ENCODE data around the gene DIAPH1.

DIAPH1 gene

GRCh38 chr5:141485321-141486055 lies 133.3 kb downstream of the DIAPH1 start:
- Histone ChIP-seq H3K4me1 (ENCODE audit: control insufficient read depth, insufficient read depth, low read length) (peaks cover 34% of the 10 kb centered on the region), H3K4me3 (ENCODE audit: insufficient read depth, low read depth, low read length) (peak overlapping the region; percentile 57), H3K36me3 (ENCODE audit: control insufficient read depth, insufficient read depth, low read length) (peaks cover 26% of the 10 kb centered on the region), H3K27ac (ENCODE audit: insufficient read depth, low read depth, low read length, poor library complexity, severe bottlenecking) (peak overlapping the region; percentile 88), H3K27me3 (ENCODE audit: control insufficient read depth, insufficient read depth, low read length, poor library complexity, severe bottlenecking) (no peaks in the 10 kb centered on the region), H3K9me3 (ENCODE audit: control insufficient read depth, low read length) (no peaks in the 10 kb centered on the region)
- 50 to 53% methylated on average over 38 of the region's 38 CpGs for WGBS, 2 experiments

- 2 to 6% methylated on average over 35 of the region's 39 CpGs for WGBS, 2 experiments
- H3K9me3 ChIP-seq (ENCODE audit: control insufficient read depth, low read length), result no peaks in the 10 kb centered on the region
- peak within 1 kb of the TSS; percentile 88 for H3K27ac ChIP-seq (ENCODE audit: insufficient read depth, low read depth, low read length, poor library complexity, severe bottlenecking)
- H3K36me3 ChIP-seq (ENCODE audit: control insufficient read depth, insufficient read depth, low read length), result peaks cover 21% of the 10 kb centered on the region
- H3K4me1 ChIP-seq (ENCODE audit: control insufficient read depth, insufficient read depth, low read length), result peaks cover 34% of the 10 kb centered on the region
- H3K4me3 ChIP-seq (ENCODE audit: insufficient read depth, low read depth, low read length), result peak within 1 kb of the TSS; percentile 57
- no peaks in the 10 kb centered on the region for H3K27me3 ChIP-seq (ENCODE audit: control insufficient read depth, insufficient read depth, low read length, poor library complexity, severe bottlenecking)
Observed at GRCh38 chr5:141484641-141485311, 134.0 kb downstream of the DIAPH1 start, which contains the start of gene PCDHGC4. Gene PCDHGC4 (plus strand): TSS chr5:141485030. CDS start chr5:141485174, 144 bp downstream.

- 7 to 13% methylated on average over 4 of the region's 4 CpGs for WGBS, 2 experiments
- Histone ChIP-seq H3K27me3 (ENCODE audit: control insufficient read depth, insufficient read depth, low read length, poor library complexity, severe bottlenecking) (no peaks in the 10 kb centered on the region), H3K9me3 (ENCODE audit: control insufficient read depth, low read length) (no peaks in the 10 kb centered on the region), H3K4me3 (ENCODE audit: insufficient read depth, low read depth, low read length) (peak overlapping the region; percentile 57), H3K4me1 (ENCODE audit: control insufficient read depth, insufficient read depth, low read length) (peaks cover 34% of the 10 kb centered on the region), H3K27ac (ENCODE audit: insufficient read depth, low read depth, low read length, poor library complexity, severe bottlenecking) (peak overlapping the region; percentile 88), H3K36me3 (ENCODE audit: control insufficient read depth, insufficient read depth, low read length) (peaks cover 19% of the 10 kb centered on the region)
Observed at GRCh38 chr5:141484310-141484640, 134.5 kb downstream of the DIAPH1 start.

- H3K9me3 ChIP-seq (ENCODE audit: control insufficient read depth, low read length), result no peaks in the 10 kb centered on the region
- 5% methylated on average over 3 of the region's 3 CpGs for WGBS, 2 experiments
- H3K4me1 ChIP-seq (ENCODE audit: control insufficient read depth, insufficient read depth, low read length), result peaks cover 36% of the 10 kb centered on the region
- peak overlapping the region; percentile 88 for H3K27ac ChIP-seq (ENCODE audit: insufficient read depth, low read depth, low read length, poor library complexity, severe bottlenecking)
- H3K36me3 ChIP-seq (ENCODE audit: control insufficient read depth, insufficient read depth, low read length), result peaks cover 15% of the 10 kb centered on the region
- peak overlapping the region; percentile 57 for H3K4me3 ChIP-seq (ENCODE audit: insufficient read depth, low read depth, low read length)
- no peaks in the 10 kb centered on the region for H3K27me3 ChIP-seq (ENCODE audit: control insufficient read depth, insufficient read depth, low read length, poor library complexity, severe bottlenecking)
Observed at GRCh38 chr5:141483902-141484301, 134.9 kb downstream of the DIAPH1 start.

GRCh38 chr5:141479776-141480175 lies 139.0 kb downstream of the DIAPH1 start:
- no peak overlapping the region for H3K27ac ChIP-seq (ENCODE audit: insufficient read depth, low read depth, low read length, poor library complexity, severe bottlenecking)
- no peak overlapping the region for H3K4me3 ChIP-seq (ENCODE audit: insufficient read depth, low read depth, low read length)
- no peaks in the 10 kb centered on the region for H3K36me3 ChIP-seq (ENCODE audit: control insufficient read depth, insufficient read depth, low read length)
- no peaks in the 10 kb centered on the region for H3K27me3 ChIP-seq (ENCODE audit: control insufficient read depth, insufficient read depth, low read length, poor library complexity, severe bottlenecking)
- peaks cover 19% of the 10 kb centered on the region for H3K4me1 ChIP-seq (ENCODE audit: control insufficient read depth, insufficient read depth, low read length)
- H3K9me3 ChIP-seq (ENCODE audit: control insufficient read depth, low read length), result no peaks in the 10 kb centered on the region

- no peak overlapping the region for H3K4me3 ChIP-seq (ENCODE audit: insufficient read depth, low read depth, low read length)
- no peaks in the 10 kb centered on the region for H3K36me3 ChIP-seq (ENCODE audit: control insufficient read depth, insufficient read depth, low read length)
Observed at GRCh38 chr5:141478321-141478945, 140.4 kb downstream of the DIAPH1 start.

GRCh38 chr5:141477815-141478214 lies 141.0 kb downstream of the DIAPH1 start:
- H3K27ac ChIP-seq (ENCODE audit: insufficient read depth, low read depth, low read length, poor library complexity, severe bottlenecking), result no peak overlapping the region
- no peaks in the 10 kb centered on the region for H3K36me3 ChIP-seq (ENCODE audit: control insufficient read depth, insufficient read depth, low read length)
- WGBS, 2 experiments, result 90 to 94% methylated on average over 13 of the region's 13 CpGs
- no peaks in the 10 kb centered on the region for H3K27me3 ChIP-seq (ENCODE audit: control insufficient read depth, insufficient read depth, low read length, poor library complexity, severe bottlenecking)
- H3K4me3 ChIP-seq (ENCODE audit: insufficient read depth, low read depth, low read length), result no peak overlapping the region
- no peaks in the 10 kb centered on the region for H3K9me3 ChIP-seq (ENCODE audit: control insufficient read depth, low read length)
- H3K4me1 ChIP-seq (ENCODE audit: control insufficient read depth, insufficient read depth, low read length), result peaks cover 3% of the 10 kb centered on the region

More at GRCh38 chr5:141478321-141478945, 140.4 kb downstream of the DIAPH1 start:
- 92 to 94% methylated on average over 19 to 20 of the region's 20 CpGs for whole genome bisulfite sequencing, 2 experiments
- H3K9me3 ChIP-seq (ENCODE audit: control insufficient read depth, low read length), result no peaks in the 10 kb centered on the region
- H3K27ac ChIP-seq (ENCODE audit: insufficient read depth, low read depth, low read length, poor library complexity, severe bottlenecking), result no peak overlapping the region
- no peaks in the 10 kb centered on the region for H3K27me3 ChIP-seq (ENCODE audit: control insufficient read depth, insufficient read depth, low read length, poor library complexity, severe bottlenecking)
- peaks cover 8% of the 10 kb centered on the region for H3K4me1 ChIP-seq (ENCODE audit: control insufficient read depth, insufficient read depth, low read length)

GRCh38 chr5:141477044-141477575 lies 141.7 kb downstream of the DIAPH1 start:
- Histone ChIP-seq H3K27ac (ENCODE audit: insufficient read depth, low read depth, low read length, poor library complexity, severe bottlenecking) (no peak overlapping the region), H3K9me3 (ENCODE audit: control insufficient read depth, low read length) (no peaks in the 10 kb centered on the region), H3K4me3 (ENCODE audit: insufficient read depth, low read depth, low read length) (peak overlapping the region; percentile 55), H3K36me3 (ENCODE audit: control insufficient read depth, insufficient read depth, low read length) (no peaks in the 10 kb centered on the region), H3K27me3 (ENCODE audit: control insufficient read depth, insufficient read depth, low read length, poor library complexity, severe bottlenecking) (no peaks in the 10 kb centered on the region), H3K4me1 (ENCODE audit: control insufficient read depth, insufficient read depth, low read length) (peaks cover 3% of the 10 kb centered on the region)
- 94 to 96% methylated on average over 24 of the region's 24 CpGs for WGBS, 2 experiments

- H3K9me3 ChIP-seq (ENCODE audit: control insufficient read depth, low read length), result no peaks in the 10 kb centered on the region
- no peak overlapping the region for H3K27ac ChIP-seq (ENCODE audit: insufficient read depth, low read depth, low read length, poor library complexity, severe bottlenecking)
- WGBS, 2 experiments, result 25 to 27% methylated on average over 58 of the region's 58 CpGs
- peaks cover 3% of the 10 kb centered on the region for H3K4me1 ChIP-seq (ENCODE audit: control insufficient read depth, insufficient read depth, low read length)
- no peaks in the 10 kb centered on the region for H3K36me3 ChIP-seq (ENCODE audit: control insufficient read depth, insufficient read depth, low read length)
- no peaks in the 10 kb centered on the region for H3K27me3 ChIP-seq (ENCODE audit: control insufficient read depth, insufficient read depth, low read length, poor library complexity, severe bottlenecking)
- H3K4me3 ChIP-seq (ENCODE audit: insufficient read depth, low read depth, low read length), result peak overlapping the region; percentile 55
Observed at GRCh38 chr5:141476132-141476911, 142.5 kb downstream of the DIAPH1 start.

Data from ectodermal cell (in vitro differentiated cells).